A673 (cell line): Measurements from ENCODE around the gene TARS2. TPM values are rescaled to one million over a fixed set of nuclear protein-coding genes. Genes with fewer than 3 reads are reported as not detected.

Source experiments
- BruUV-seq: library from RNA; stranded (reverse); fragments of 400-500 nt; replicated peaks from 2 replicates; lab custom pipeline; 2021; lab: Mats Ljungman, UMichigan
- CTCF ChIA-PET: fragments of 300-600 bp; sonication (Branson Sonifier 250); formaldehyde crosslinking; loops from one replicate; lab custom pipeline; 2022; ENCODE audit warnings: antibody characterized with exemption; lab: Charles Lee
- POLR2A ChIA-PET: fragments of 300-600 bp; sonication (Branson Sonifier 250); formaldehyde crosslinking; loops from one replicate; lab custom pipeline; 2022; ENCODE audit warnings: antibody characterized with exemption; ENCODE audit not compliant: low non-redundant PET; lab: Charles Lee
- DNase-seq: peaks from one replicate; pipeline ENCODE4 v3.0.0-alpha.2; 2015; ENCODE audit warnings: low spot score
- H3K27ac ChIP-seq: fragments of 200-600 bp; sonication (generic); 2 replicates; pipeline ENCODE4 v1.5.1; 2016; ENCODE audit warnings: mixed run types, low read depth, mild to moderate bottlenecking, mixed read lengths, antibody characterized with exemption, low read length; ENCODE audit not compliant: poor library complexity, severe bottlenecking
- H3K27me3 ChIP-seq: fragments of 200-600 bp; sonication (generic); replicated peaks from 2 replicates; pipeline ENCODE4 v1.6.1; 2017; ENCODE audit warnings: mixed run types, low read depth, mild to moderate bottlenecking, mixed read lengths, antibody characterized with exemption, low read length; ENCODE audit not compliant: insufficient read depth, poor library complexity
- H3K36me3 ChIP-seq: fragments of 200-600 bp; sonication (generic); 2 replicates; pipeline ENCODE4 v1.6.1; 2016; ENCODE audit warnings: mixed run types, mild to moderate bottlenecking, mixed read lengths, antibody characterized with exemption, low read length; ENCODE audit not compliant: insufficient read depth, poor library complexity, severe bottlenecking
- H3K4me1 ChIP-seq: fragments of 200-600 bp; sonication (generic); 2 replicates; pipeline ENCODE4 v1.6.1; 2017; ENCODE audit warnings: mixed run types, mild to moderate bottlenecking, mixed read lengths, antibody characterized with exemption, low read length; ENCODE audit not compliant: insufficient read depth, poor library complexity, severe bottlenecking
- H3K4me3 ChIP-seq: fragments of 200-600 bp; sonication (generic); 2 replicates; pipeline ENCODE4 v1.5.1; 2016; ENCODE audit warnings: low read depth, mixed run types, mild to moderate bottlenecking, mixed read lengths, low read length; ENCODE audit not compliant: poor library complexity, severe bottlenecking
- H3K9me3 ChIP-seq: fragments of 200-600 bp; sonication (generic); 2 replicates; pipeline ENCODE4 v1.6.1; 2016; ENCODE audit warnings: mixed run types, low read depth, mild to moderate bottlenecking, mixed read lengths, antibody characterized with exemption, low read length; ENCODE audit not compliant: poor library complexity, severe bottlenecking
- CTCF ChIP-seq: fragments of 300-800, 200-600 bp; sonication (generic); conservative IDR thresholded peaks from 2 replicates; pipeline ENCODE4 v1.5.1; 2017; ENCODE audit warnings: low read depth, mild to moderate bottlenecking, antibody characterized with exemption, low read length, moderate library complexity, mixed read lengths
- EZH2 ChIP-seq: fragments of 200-600 bp; sonication (generic); IDR thresholded peaks from 2 replicates; pipeline ENCODE4 v1.6.1; 2017; ENCODE audit warnings: borderline replicate concordance, low read depth, mild to moderate bottlenecking, mixed read lengths, antibody characterized with exemption, low read length; ENCODE audit not compliant: poor library complexity, severe bottlenecking
- intact Hi-C: fragments of 100-400 bp; cut with micrococcal nuclease; formaldehyde crosslinking; loops from one replicate; pipeline ENCODE4 v1.10.0; 2022; ENCODE audit not compliant: unreplicated experiment
- total RNA-seq: library from RNA; stranded (reverse); gene quantifications from 2 replicates; pipeline ENCODE4 v1.2.3, GENCODE V29; 2021

Gene TARS2
- total RNA-seq, 1 experiment from 2014 or later = 32.0 TPM

DNA sequence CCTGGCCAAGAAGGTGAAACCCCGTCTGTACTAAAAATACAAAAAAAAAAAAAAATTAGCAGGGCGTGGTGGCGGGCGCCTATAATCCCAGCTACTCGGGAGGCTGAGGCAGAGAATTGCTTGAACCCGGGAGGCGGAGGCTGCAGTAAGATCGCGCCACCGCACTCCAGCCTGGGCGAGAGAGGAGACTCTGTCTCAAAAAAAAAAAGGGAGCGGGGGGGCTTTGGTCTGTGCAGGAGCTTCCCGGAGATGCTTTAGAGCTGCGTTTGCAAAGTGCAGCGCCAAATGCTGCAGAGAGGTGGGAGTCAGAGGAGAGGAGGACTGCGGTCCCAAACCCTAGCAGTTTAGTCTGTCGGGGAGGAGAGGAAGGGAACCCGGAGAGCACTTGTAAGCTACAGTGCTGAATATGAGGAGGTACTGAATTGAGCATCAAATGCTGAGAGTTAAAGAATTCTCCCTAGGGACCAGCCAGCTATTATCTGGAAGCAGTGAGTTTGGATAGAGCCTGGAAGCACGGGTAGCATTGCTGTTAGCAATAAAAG lies 28.9 kb downstream of the TARS2 start:
- Histone ChIP-seq H3K27me3 (no peaks in the 10 kb centered on the region), H3K9me3 (no peaks in the 10 kb centered on the region), H3K36me3 (peaks cover 4% of the 10 kb centered on the region), H3K4me1 (no peaks in the 10 kb centered on the region), H3K4me3 (peak overlapping the region; percentile 52), H3K27ac (no peak overlapping the region)
- CTCF ChIA-PET = interaction anchor here (0.6 to 1.6 kb wide), 3 partner anchors 17 to 267 kb away, joined by 3 to 6 read pairs (median 6); no protein-coding TSS in a partner anchor
- no peak for TF ChIP-seq EZH2
- no peak for TF ChIP-seq CTCF
- DNase-seq = peak; percentile 57
- no TSS peak for BruUV-seq
- POLR2A ChIA-PET = interaction anchor here (0.5 to 0.7 kb wide), 3 partner anchors 10 to 150 kb away, joined by 3 to 5 read pairs (median 4); no protein-coding TSS in a partner anchor
- intact Hi-C loops = no loop called here

DNA sequence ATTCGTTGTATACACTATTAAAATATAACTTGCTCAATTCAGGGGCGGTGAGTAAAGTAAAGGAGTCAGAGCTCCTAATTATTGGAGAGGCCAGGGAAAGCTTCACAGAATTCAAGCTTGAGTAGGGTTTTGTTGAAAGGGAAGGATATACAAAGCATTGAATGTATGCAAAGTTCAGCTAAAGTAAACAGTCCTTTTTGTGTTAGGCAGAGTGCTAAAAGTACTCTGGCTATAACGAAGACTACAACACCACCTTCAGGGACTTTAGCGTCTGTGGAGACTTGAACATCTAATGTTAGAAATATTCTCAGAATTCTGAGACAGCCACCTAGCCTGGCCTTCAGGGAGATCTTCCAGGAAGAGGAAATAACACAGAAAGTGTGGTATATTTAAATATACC lies 29.4 kb downstream of the TARS2 start:
- Histone ChIP-seq H3K4me3 (peak overlapping the region; percentile 52), H3K27me3 (no peaks in the 10 kb centered on the region), H3K27ac (no peak overlapping the region), H3K9me3 (no peaks in the 10 kb centered on the region), H3K36me3 (peaks cover 4% of the 10 kb centered on the region), H3K4me1 (no peaks in the 10 kb centered on the region)
- no TSS peak for BruUV-seq
- intact Hi-C loops = no loop called here
- ChIA-PET POLR2A (interaction anchor here (0.5 kb wide), 1 partner anchor 10 kb away, joined by 4 read pairs; no protein-coding TSS in a partner anchor), CTCF (interaction anchor here (0.6 to 1.6 kb wide), 2 partner anchors 16 to 261 kb away, joined by 3 to 6 read pairs; no protein-coding TSS in a partner anchor)
- DNase-seq = peak; percentile 34
- no peak for TF ChIP-seq EZH2
- TF ChIP-seq CTCF = peak; percentile 23; the same call in 1 of the 2 replicates

DNA sequence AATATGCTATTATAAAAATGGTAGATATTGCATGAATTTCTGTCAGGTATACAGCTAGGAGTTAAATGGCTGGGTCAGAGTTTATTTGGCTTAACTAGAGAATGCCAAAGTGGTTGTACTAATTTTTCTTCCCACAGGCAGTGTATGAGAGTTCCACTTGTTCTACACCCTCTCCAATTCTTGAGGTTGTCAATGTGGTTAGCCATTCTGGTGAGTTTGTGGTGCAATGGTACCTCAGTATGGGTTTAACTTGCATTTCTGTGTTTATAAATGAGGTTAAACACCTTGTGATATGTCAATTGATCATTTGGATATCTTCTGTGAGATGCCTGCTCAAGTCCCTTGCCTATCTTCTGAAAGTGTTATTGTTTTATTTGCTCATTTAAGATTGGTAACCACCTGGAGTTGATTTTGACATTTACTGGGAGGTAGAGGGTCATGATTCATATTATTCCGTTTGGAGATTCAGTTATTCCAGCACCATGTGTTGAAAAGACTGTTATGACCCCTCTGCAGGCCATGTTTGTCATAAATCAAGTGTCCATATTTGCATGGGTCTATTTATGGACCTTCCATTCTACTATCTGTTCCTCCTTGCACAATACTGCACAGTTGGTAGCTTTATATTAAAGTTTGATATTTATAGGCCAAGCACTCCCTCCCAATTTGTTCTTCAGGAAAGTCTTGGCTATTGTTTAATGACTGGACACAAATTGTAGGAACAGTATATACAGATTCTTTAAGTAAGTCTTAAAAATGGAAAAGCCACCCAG lies 34.2 kb downstream of the TARS2 start:
- no peaks in the 10 kb centered on the region for H3K9me3 ChIP-seq
- no peaks in the 10 kb centered on the region for H3K27me3 ChIP-seq
- ChIA-PET CTCF (no interaction called here), POLR2A (interaction anchor here (0.6 kb wide), 1 partner anchor 57 kb away, joined by 3 read pairs; no protein-coding TSS in a partner anchor)
- H3K36me3 ChIP-seq = no peaks in the 10 kb centered on the region
- H3K4me3 ChIP-seq = no peak overlapping the region
- TF ChIP-seq EZH2 (no peak), CTCF (no peak)
- no peaks in the 10 kb centered on the region for H3K4me1 ChIP-seq
- H3K27ac ChIP-seq = no peak overlapping the region
- no peak for DNase-seq
- intact Hi-C loops = no loop called here
- BruUV-seq = no TSS peak
